Spleen (tissue), 11 donors: ENCODE measurements around the gene FOCAD. TPM values are rescaled to one million over a fixed set of nuclear protein-coding genes. Genes with fewer than 3 reads are reported as not detected.

Source experiments
- DNase-seq: peaks from one replicate; pipeline ENCODE4 v3.0.0-alpha.2; 2020
- H3K27ac ChIP-seq, 8 donors: fragments of 200-600 bp; sonication (generic) in 7 of 8; 1 replicate in 4 of 8; 2 replicates in 4 of 8; pipeline versions ENCODE4 v1.5.0 to v1.8.0; 2016 to 2021; ENCODE audit warnings: inconsistent platforms in 4 of 8, mild to moderate bottlenecking in 4 of 8, moderate library complexity in 1 of 8
- H3K27me3 ChIP-seq, 7 donors: fragments of 200-600 bp; sonication (generic) in 6 of 7; replicated peaks in 1 of 7; 1 replicate in 4 of 7; 2 replicates in 3 of 7; pipeline versions ENCODE4 v1.5.0 to v1.8.0; 2016 to 2021; ENCODE audit warnings: inconsistent platforms in 3 of 7, mild to moderate bottlenecking in 1 of 7
- H3K36me3 ChIP-seq, 6 donors: fragments of 200-600 bp; sonication (generic) in 5 of 6; 1 replicate in 4 of 6; 2 replicates in 2 of 6; pipeline versions ENCODE4 v1.5.0 to v1.8.0; 2016 to 2021; ENCODE audit warnings: inconsistent platforms in 2 of 6
- H3K4me1 ChIP-seq, 6 donors: fragments of 200-600 bp; sonication (generic) in 5 of 6; 1 replicate in 3 of 6; 2 replicates in 3 of 6; pipeline versions ENCODE4 v1.5.0 to v1.8.0; 2016 to 2021; ENCODE audit warnings: inconsistent platforms in 3 of 6
- H3K4me3 ChIP-seq, 8 donors: fragments of 200-600 bp; sonication (generic) in 7 of 8; 1 replicate in 4 of 8; 2 replicates in 4 of 8; pipeline versions ENCODE4 v1.5.0 to v1.8.0; 2016 to 2021; ENCODE audit warnings: inconsistent platforms in 4 of 8, mild to moderate bottlenecking in 4 of 8, moderate library complexity in 2 of 8
- H3K9me3 ChIP-seq, 8 donors: fragments of 200-600 bp; sonication (generic) in 7 of 8; 1 replicate in 4 of 8; 2 replicates in 4 of 8; pipeline versions ENCODE4 v1.5.0 to v1.8.0; 2016 to 2021; ENCODE audit warnings: inconsistent platforms in 4 of 8
- CTCF ChIP-seq, 11 experiments: fragments of 200-600 bp in 7 of 11; fragments of 450-650 bp in 4 of 11; sonication (generic) in 4 of 11; IDR thresholded peaks in 8 of 11; conservative IDR thresholded peaks in 3 of 11; 1 replicate in 7 of 11; 2 replicates in 4 of 11; pipeline versions ENCODE4 v1.4.0 to v1.8.0; 2016 to 2021; ENCODE audit warnings: antibody characterized with exemption in 11 of 11, inconsistent platforms in 4 of 11, mild to moderate bottlenecking in 1 of 11
- POLR2A ChIP-seq, 3 donors: fragments of 450-650 bp; IDR thresholded peaks; one replicate each; pipeline ENCODE4 v1.5.1; 2017; ENCODE audit warnings: antibody characterized with exemption in 3 of 3, mild to moderate bottlenecking in 1 of 3
- POLR2AphosphoS5 ChIP-seq, 3 donors: sonication (generic); formaldehyde crosslinking; IDR thresholded peaks; one replicate each; pipeline ENCODE4 v1.5.1; 2017; ENCODE audit warnings: antibody characterized with exemption in 3 of 3
- WGBS, 5 donors: extraction: QIAGEN DNeasy Blood & Tissue Kit in 3 of 5; methylation state at CpG; one replicate each; pipeline versions ENCODE4 v1.1.5 to v1.1.7; 2013 to 2018; 5-methylcytosine and 5-hydroxymethylcytosine counted together
- intact Hi-C: fragments of 100-400 bp; cut with DNase I; formaldehyde crosslinking; loops from one replicate; pipeline ENCODE4 v1.15.0; 2023; ENCODE audit warnings: low total_unique reads
- polyA plus RNA-seq, 3 donors: library from polyadenylated mRNA; stranded (reverse); fragments of 200-250 nt; gene quantifications; one replicate each; pipeline ENCODE4 v1.2.1, GENCODE V29; 2013
- total RNA-seq, 7 donors: library from RNA; depleted of rRNA in 3 of 7; stranded (reverse); fragments of >200 nt in 3 of 7; fragmentation: NEBNext Ultra II Directional in 4 of 7; extraction: Animal tissue kit (Norgen Biotek cat#: 25700) in 4 of 7; gene quantifications; one replicate each; pipeline versions ENCODE4 v1.1.0 to v1.2.1, GENCODE V29; 2016 to 2021
- donor health status: healthy with polysubstance abuse.
- donor health status: DM: no; HTN: no; CAD: no; lungs with moderate emphysema.
- donor health status: DM: no; HTN: no; CAD: no.
- donor health status: Bipolar disorder and iron deficiency.
- donor health status: healthy.
- donor health status: DM: no; HTN: no; CAD: no.
- donor health status: DM: yes; HTN: yes; CAD: no.

The FOCAD gene
- total and polyA plus RNA-seq, 10 donors = 3.0 to 33.2 (median 18.6) TPM

GRCh38 chr9:20649381-20649780 lies 34.7 kb upstream of the FOCAD start:
- DNase-seq = no peak
- Histone ChIP-seq H3K4me1 (no peaks in the 10 kb centered on the region), H3K27ac (no peak overlapping the region), H3K9me3 (no peaks in the 10 kb centered on the region), H3K4me3 (no peak overlapping the region), H3K27me3 (peaks cover 0 to 8% (median 0%) of the 10 kb centered on the region in 7 donors), H3K36me3 (no peaks in the 10 kb centered on the region)
- 48 to 77% (median 67%) methylated on average over 1 of the region's 1 CpG for WGBS, 5 donors
- TF ChIP-seq POLR2AphosphoS5 (IDR thresholded peaks at IDR 0.05) (no peak), CTCF (IDR thresholded peaks at IDR 0.05 in 8 of 11, conservative IDR thresholded peaks at IDR 0.05 in 3 of 11) (no peak), POLR2A (IDR thresholded peaks at IDR 0.05) (no peak)
- intact Hi-C loops = no loop called here

- no peak overlapping the region for H3K4me3 ChIP-seq
- no peak for TF ChIP-seq POLR2AphosphoS5 (IDR thresholded peaks at IDR 0.05)
- no peak for TF ChIP-seq POLR2A (IDR thresholded peaks at IDR 0.05)
- TF ChIP-seq CTCF (IDR thresholded peaks at IDR 0.05 in 8 of 11, conservative IDR thresholded peaks at IDR 0.05 in 3 of 11) = no peak
- 93 to 99% (median 96%) methylated on average over 4 of the region's 4 CpGs for whole genome bisulfite sequencing, 5 donors
- H3K27ac ChIP-seq = no peak overlapping the region
- DNase-seq = no peak
- H3K36me3 ChIP-seq = no peaks in the 10 kb centered on the region
- peaks cover 0 to 8% (median 0%) of the 10 kb centered on the region in 7 donors for H3K27me3 ChIP-seq
- intact Hi-C loops = no loop called here
- no peaks in the 10 kb centered on the region for H3K9me3 ChIP-seq
- H3K4me1 ChIP-seq = no peaks in the 10 kb centered on the region
These were observed 33.7 kb upstream of the FOCAD start for GRCh38 chr9:20650313-20650712.

- Histone ChIP-seq H3K36me3 (no peaks in the 10 kb centered on the region), H3K9me3 (no peaks in the 10 kb centered on the region), H3K4me3 (no peak overlapping the region), H3K4me1 (no peaks in the 10 kb centered on the region), H3K27ac (no peak overlapping the region), H3K27me3 (peaks cover 0 to 8% (median 0%) of the 10 kb centered on the region in 7 donors)
- no peak for DNase-seq
- no peak for TF ChIP-seq POLR2A (IDR thresholded peaks at IDR 0.05)
- TF ChIP-seq POLR2AphosphoS5 (IDR thresholded peaks at IDR 0.05) = no peak
- TF ChIP-seq CTCF (IDR thresholded peaks at IDR 0.05 in 8 of 11, conservative IDR thresholded peaks at IDR 0.05 in 3 of 11) = no peak
- intact Hi-C loops = no loop called here
- 79 to 93% (median 87%) methylated on average over 4 of the region's 4 CpGs for WGBS, 5 donors
These were observed 33.2 kb upstream of the FOCAD start for GRCh38 chr9:20650750-20651299.

DNA sequence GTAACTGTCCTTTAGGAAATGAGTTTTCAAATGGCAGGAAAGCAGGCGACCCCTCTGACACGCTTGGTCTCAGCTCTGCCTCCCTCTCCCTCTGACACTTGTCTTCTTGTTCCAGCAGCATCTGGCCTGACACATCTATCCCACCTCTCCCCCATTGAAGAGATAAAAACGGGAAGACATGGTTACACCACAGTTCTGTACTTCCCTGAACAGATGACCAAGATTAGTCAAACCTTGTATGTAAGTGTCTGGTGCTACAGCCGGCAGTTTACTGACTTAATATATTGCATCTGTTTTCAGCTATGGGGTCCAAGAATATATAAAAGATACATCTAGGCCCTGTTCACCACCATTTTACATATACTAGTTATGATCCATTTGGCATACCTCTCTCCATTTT lies 32.1 kb upstream of the FOCAD start:
- Histone ChIP-seq H3K27ac (no peak overlapping the region), H3K4me1 (no peaks in the 10 kb centered on the region), H3K36me3 (no peaks in the 10 kb centered on the region), H3K27me3 (no peaks in the 10 kb centered on the region), H3K4me3 (no peak overlapping the region), H3K9me3 (no peaks in the 10 kb centered on the region)
- DNase-seq = no peak
- no peak for TF ChIP-seq POLR2A (IDR thresholded peaks at IDR 0.05)
- 48 to 77% (median 57%) methylated on average over 4 of the region's 4 CpGs for WGBS, 5 donors
- intact Hi-C loops = no loop called here
